Measurements from ENCODE around the gene ASB16.

DNA sequence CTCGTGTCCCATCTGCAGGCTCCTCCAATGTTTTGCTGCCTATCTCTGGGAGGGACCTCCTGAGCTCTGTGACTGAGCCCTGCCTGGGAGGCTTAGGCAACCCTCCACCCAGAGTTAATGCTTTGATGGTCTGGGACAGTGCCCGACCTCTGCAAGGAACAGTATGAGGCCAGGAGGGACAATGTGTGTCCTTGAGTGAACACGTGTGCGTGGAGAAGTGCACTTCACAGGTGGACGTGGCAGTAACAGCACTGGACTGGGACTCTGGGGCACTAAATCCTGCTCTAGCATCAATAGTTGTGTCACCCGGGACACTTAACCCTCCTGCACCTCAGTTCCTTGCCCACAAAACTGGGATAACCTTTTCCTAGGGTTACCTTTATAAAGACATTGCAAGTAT, 44.4 kb downstream of the ASB16 start:
- TF ChIP-seq CSDC2 (CRISPR knock-in tag; IDR thresholded peaks at IDR 0.05) (no peak), RARB (CRISPR knock-in tag; IDR thresholded peaks at IDR 0.05) (no peak), OSR1 (CRISPR knock-in tag; IDR thresholded peaks at IDR 0.05) (no peak), SNAI2 (CRISPR knock-in tag; IDR thresholded peaks at IDR 0.05) (no peak), TCF4 (CRISPR knock-in tag; IDR thresholded peaks at IDR 0.05; ENCODE audit: borderline replicate concordance) (no peak), TOX (CRISPR knock-in tag; IDR thresholded peaks at IDR 0.05; ENCODE audit: borderline replicate concordance) (no peak), ZNF565 (CRISPR knock-in tag; conservative IDR thresholded peaks at IDR 0.05; ENCODE audit: low read depth) (no peak), ZC3H10 (CRISPR knock-in tag; IDR thresholded peaks at IDR 0.05) (no peak), ZFP30 (CRISPR knock-in tag; IDR thresholded peaks at IDR 0.05) (no peak), ARNTL (CRISPR knock-in tag; IDR thresholded peaks at IDR 0.05; ENCODE audit: borderline replicate concordance, low read depth) (no peak), ZNF70 (CRISPR knock-in tag; IDR thresholded peaks at IDR 0.05) (no peak)
- TF ChIP-seq, protein P1, sequence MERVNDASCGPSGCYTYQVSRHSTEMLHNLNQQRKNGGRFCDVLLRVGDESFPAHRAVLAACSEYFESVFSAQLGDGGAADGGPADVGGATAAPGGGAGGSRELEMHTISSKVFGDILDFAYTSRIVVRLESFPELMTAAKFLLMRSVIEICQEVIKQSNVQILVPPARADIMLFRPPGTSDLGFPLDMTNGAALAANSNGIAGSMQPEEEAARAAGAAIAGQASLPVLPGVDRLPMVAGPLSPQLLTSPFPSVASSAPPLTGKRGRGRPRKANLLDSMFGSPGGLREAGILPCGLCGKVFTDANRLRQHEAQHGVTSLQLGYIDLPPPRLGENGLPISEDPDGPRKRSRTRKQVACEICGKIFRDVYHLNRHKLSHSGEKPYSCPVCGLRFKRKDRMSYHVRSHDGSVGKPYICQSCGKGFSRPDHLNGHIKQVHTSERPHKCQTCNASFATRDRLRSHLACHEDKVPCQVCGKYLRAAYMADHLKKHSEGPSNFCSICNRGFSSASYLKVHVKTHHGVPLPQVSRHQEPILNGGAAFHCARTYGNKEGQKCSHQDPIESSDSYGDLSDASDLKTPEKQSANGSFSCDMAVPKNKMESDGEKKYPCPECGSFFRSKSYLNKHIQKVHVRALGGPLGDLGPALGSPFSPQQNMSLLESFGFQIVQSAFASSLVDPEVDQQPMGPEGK (CRISPR knock-in tag; IDR thresholded peaks at IDR 0.05; ENCODE audit: borderline replicate concordance): no peak
- TF ChIP-seq, protein P2, sequence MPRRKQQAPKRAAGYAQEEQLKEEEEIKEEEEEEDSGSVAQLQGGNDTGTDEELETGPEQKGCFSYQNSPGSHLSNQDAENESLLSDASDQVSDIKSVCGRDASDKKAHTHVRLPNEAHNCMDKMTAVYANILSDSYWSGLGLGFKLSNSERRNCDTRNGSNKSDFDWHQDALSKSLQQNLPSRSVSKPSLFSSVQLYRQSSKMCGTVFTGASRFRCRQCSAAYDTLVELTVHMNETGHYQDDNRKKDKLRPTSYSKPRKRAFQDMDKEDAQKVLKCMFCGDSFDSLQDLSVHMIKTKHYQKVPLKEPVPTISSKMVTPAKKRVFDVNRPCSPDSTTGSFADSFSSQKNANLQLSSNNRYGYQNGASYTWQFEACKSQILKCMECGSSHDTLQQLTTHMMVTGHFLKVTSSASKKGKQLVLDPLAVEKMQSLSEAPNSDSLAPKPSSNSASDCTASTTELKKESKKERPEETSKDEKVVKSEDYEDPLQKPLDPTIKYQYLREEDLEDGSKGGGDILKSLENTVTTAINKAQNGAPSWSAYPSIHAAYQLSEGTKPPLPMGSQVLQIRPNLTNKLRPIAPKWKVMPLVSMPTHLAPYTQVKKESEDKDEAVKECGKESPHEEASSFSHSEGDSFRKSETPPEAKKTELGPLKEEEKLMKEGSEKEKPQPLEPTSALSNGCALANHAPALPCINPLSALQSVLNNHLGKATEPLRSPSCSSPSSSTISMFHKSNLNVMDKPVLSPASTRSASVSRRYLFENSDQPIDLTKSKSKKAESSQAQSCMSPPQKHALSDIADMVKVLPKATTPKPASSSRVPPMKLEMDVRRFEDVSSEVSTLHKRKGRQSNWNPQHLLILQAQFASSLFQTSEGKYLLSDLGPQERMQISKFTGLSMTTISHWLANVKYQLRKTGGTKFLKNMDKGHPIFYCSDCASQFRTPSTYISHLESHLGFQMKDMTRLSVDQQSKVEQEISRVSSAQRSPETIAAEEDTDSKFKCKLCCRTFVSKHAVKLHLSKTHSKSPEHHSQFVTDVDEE (CRISPR knock-in tag; IDR thresholded peaks at IDR 0.05): no peak

Measured in SK-N-SH treated with all-trans-retinoic acid at 6 μM for 48 hours (cell line).